H1 (cell line): ENCODE data around the gene PDIA5. TPM values are rescaled to one million over a fixed set of nuclear protein-coding genes. Genes with fewer than 3 reads are reported as not detected.

ENCODE experiments used
- RAD21 ChIP-seq, 2 experiments: IDR thresholded peaks in 1 of 2; conservative IDR thresholded peaks in 1 of 2; 2 replicates each; pipeline ENCODE4 v1.6.1; 2011; ENCODE audit warnings: low read depth in 2 of 2, low read length in 2 of 2, improper control_type of control experiment in 1 of 2, inconsistent platforms in 1 of 2, mild to moderate bottlenecking in 1 of 2, moderate library complexity in 1 of 2
- polyA plus RNA-seq, 7 experiments: library from polyadenylated mRNA; depleted of rRNA in 3 of 7; stranded (reverse) in 5 of 7; unstranded in 2 of 7; fragments of >200 nt in 5 of 7; fragments of 200-250 nt in 2 of 7; gene quantifications; 1 replicate in 5 of 7; 2 replicates in 1 of 7; 4 replicates in 1 of 7; pipeline versions ENCODE4 v1.2.1 to v1.2.3, GENCODE V29; 2011 to 2013; ENCODE audit warnings: missing spikeins in 2 of 7, mixed read lengths in 2 of 7
- total RNA-seq: library from RNA; stranded (reverse); fragmentation: NEBNext Ultra II Directional; extraction: Animal tissue kit (Norgen Biotek cat#: 25700); gene quantifications from 2 replicates; pipeline ENCODE4 v1.2.1, GENCODE V29; 2021

The PDIA5 gene
- total and polyA plus RNA-seq, 2 of the 8 experiments (the other 6 are each of a cell fraction or from before 2014, with no cell fraction given) = 18.2 to 32.8 TPM

GRCh38 chr3:123081718-123082369, 15.0 kb downstream of the PDIA5 start (continued):
- TF ChIP-seq RAD21 (IDR thresholded peaks at IDR 0.05 in 1 of 2, conservative IDR thresholded peaks at IDR 0.05 in 1 of 2; ENCODE audit: low read depth in 2 of 2, low read length in 2 of 2) = no peak
- TF ChIP-seq, all 59 proteins: peak for 0
